ENCODE data around the gene KCTD20. TPM values are rescaled to one million over a fixed set of nuclear protein-coding genes. Genes with fewer than 3 reads are reported as not detected.

KCTD20 gene
- total and polyA plus RNA-seq, 2 of the 13 experiments (the other 11 are each of a cell fraction or from before 2014, with no cell fraction given): 52.7 to 67.1 TPM

- TF ChIP-seq HNF4G (IDR thresholded peaks at IDR 0.05; ENCODE audit: borderline replicate concordance, low read depth, low read length) (no peak), HNF4G (CRISPR knock-in tag; IDR thresholded peaks at IDR 0.05; ENCODE audit: borderline replicate concordance, low read depth) (no peak), ZNF367 (CRISPR knock-in tag; IDR thresholded peaks at IDR 0.05; ENCODE audit: borderline replicate concordance) (no peak), ZBTB34 (CRISPR knock-in tag; IDR thresholded peaks at IDR 0.05) (no peak), ZNF281 (CRISPR knock-in tag; IDR thresholded peaks at IDR 0.05; ENCODE audit: borderline replicate concordance) (no peak), ZFP1 (CRISPR knock-in tag; IDR thresholded peaks at IDR 0.05) (no peak), PAXIP1 (CRISPR knock-in tag; conservative IDR thresholded peaks at IDR 0.05) (no peak), JUNB (CRISPR knock-in tag; IDR thresholded peaks at IDR 0.05; ENCODE audit: borderline replicate concordance) (no peak), UBTF (CRISPR knock-in tag; IDR thresholded peaks at IDR 0.05) (no peak), ATAD3A (CRISPR knock-in tag; IDR thresholded peaks at IDR 0.05) (no peak)
These were observed 23.5 kb upstream of the KCTD20 start (continued) for GRCh38 chr6:36419310-36419709.

Measured in HepG2 (cell line).